Endodermal cell (in vitro differentiated cells): ENCODE measurements around the gene SOAT2. TPM values are rescaled to one million over a fixed set of nuclear protein-coding genes. Genes with fewer than 3 reads are reported as not detected.
A peak's percentile ranks its signal among the peaks of the same experiment; 100 is the strongest.

Source experiments
- DNase-seq: peaks from one replicate; pipeline ENCODE4 v3.0.0-alpha.2; 2017
- H3K27ac ChIP-seq: 2 replicates; pipeline ENCODE4 v1.5.1; 2013; ENCODE audit warnings: mild to moderate bottlenecking, low read depth, low read length, moderate library complexity
- H3K27me3 ChIP-seq: 2 replicates; pipeline ENCODE4 v1.6.1; 2013; ENCODE audit warnings: mild to moderate bottlenecking, low read length, moderate library complexity; ENCODE audit not compliant: insufficient read depth, control insufficient read depth, poor library complexity, severe bottlenecking
- H3K36me3 ChIP-seq: 2 replicates; pipeline ENCODE4 v1.7.0; 2013; ENCODE audit warnings: mild to moderate bottlenecking, low read length, moderate library complexity; ENCODE audit not compliant: control insufficient read depth, insufficient read depth
- H3K4me1 ChIP-seq: one replicate; pipeline ENCODE4 v1.7.0; 2013; ENCODE audit warnings: low read length; ENCODE audit not compliant: control insufficient read depth, insufficient read depth
- H3K4me3 ChIP-seq: 2 replicates; pipeline ENCODE4 v1.5.1; 2013; ENCODE audit warnings: mild to moderate bottlenecking, low read length, moderate library complexity
- H3K9ac ChIP-seq: 2 replicates; pipeline ENCODE4 v1.6.1; 2013; ENCODE audit warnings: mild to moderate bottlenecking, low read length, moderate library complexity; ENCODE audit not compliant: poor library complexity, severe bottlenecking; ENCODE audit errors: extremely low read depth
- H3K9me3 ChIP-seq: 2 replicates; pipeline ENCODE4 v1.6.1; 2013; ENCODE audit warnings: mild to moderate bottlenecking, low read length, moderate library complexity; ENCODE audit not compliant: control insufficient read depth
- H3K27ac Mint-ChIP-seq: 2 replicates; pipeline ENCODE4 v1.8.0; 2020; ENCODE audit warnings: mixed read lengths
- H3K27me3 Mint-ChIP-seq: 2 replicates; pipeline ENCODE4 v1.8.0; 2021; ENCODE audit warnings: mild to moderate bottlenecking, mixed read lengths; ENCODE audit not compliant: insufficient read depth
- H3K36me3 Mint-ChIP-seq: 2 replicates; pipeline ENCODE4 v1.8.0; 2020; ENCODE audit warnings: low read depth, mixed read lengths
- H3K4me1 Mint-ChIP-seq: 2 replicates; pipeline ENCODE4 v1.8.0; 2020; ENCODE audit warnings: mixed read lengths
- H3K4me3 Mint-ChIP-seq: 2 replicates; pipeline ENCODE4 v1.8.0; 2020; ENCODE audit warnings: mild to moderate bottlenecking, moderate library complexity, mixed read lengths
- H3K9me3 Mint-ChIP-seq: 2 replicates; pipeline ENCODE4 v1.8.0; 2020; ENCODE audit warnings: mild to moderate bottlenecking, mixed read lengths
- CTCF ChIP-seq: fragments of 200-600 bp; sonication (generic); conservative IDR thresholded peaks from 2 replicates; pipeline ENCODE4 v1.5.0; 2021; ENCODE audit warnings: antibody characterized with exemption, mild to moderate bottlenecking
- WGBS, 2 experiments: methylation state at CpG; one replicate each; pipeline versions ENCODE4 v1.1.5 to v1.1.7; 2013; ENCODE audit warnings: missing lambda C conversion rate in 2 of 2, mixed read lengths in 1 of 2; ENCODE audit not compliant: insufficient coverage in 1 of 2, insufficient read length in 1 of 2; 5-methylcytosine and 5-hydroxymethylcytosine counted together
- total RNA-seq, 2 donors: library from RNA; stranded (reverse); fragmentation: NEBNext Ultra II Directional in 1 of 2; extraction: Animal tissue kit (Norgen Biotek cat#: 25700) in 1 of 2; gene quantifications; 2 replicates in 1 of 2; 3 replicates in 1 of 2; pipeline ENCODE4 v1.2.1, GENCODE V29; 2021

The SOAT2 gene
- total RNA-seq, 2 donors from 2014 or later: 0.46 to 0.71 TPM

DNA sequence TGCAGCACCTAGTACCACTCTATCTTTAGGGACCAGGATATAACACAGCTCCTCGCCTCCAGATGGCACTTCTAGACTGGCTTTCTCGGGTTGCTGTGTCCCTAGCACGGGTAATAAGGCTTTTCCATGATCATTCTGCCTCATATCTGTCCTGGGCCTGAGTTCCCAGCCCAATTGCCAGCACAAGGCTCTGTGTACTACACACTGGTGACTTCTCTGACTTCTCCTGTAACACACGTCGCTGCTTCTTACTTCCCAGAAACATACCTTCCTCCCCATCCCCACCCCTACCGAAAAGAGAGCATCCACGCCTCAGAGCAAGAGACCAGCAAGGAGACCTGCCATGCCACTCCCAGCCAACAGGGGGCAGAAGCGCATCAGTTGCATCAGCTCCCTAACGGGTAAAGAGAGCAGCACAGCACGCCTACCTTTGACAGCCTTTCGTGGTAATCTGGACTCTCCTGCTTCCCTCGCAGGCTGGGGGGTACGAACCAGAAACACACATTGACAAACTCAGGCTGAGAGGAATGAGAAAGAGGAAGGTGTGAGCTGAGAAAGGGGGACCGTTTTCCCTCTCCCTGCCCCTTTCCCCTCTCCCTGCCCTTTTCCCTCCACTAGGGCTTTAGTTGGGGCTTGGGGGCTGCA, 56.0 kb downstream of the SOAT2 start:
- Mint-ChIP-seq H3K4me3 (no peak overlapping the region), H3K27ac (no peak overlapping the region), H3K36me3 (peaks cover 1% of the 10 kb centered on the region), H3K9me3 (no peaks in the 10 kb centered on the region), H3K4me1 (peaks cover 6% of the 10 kb centered on the region), H3K27me3 (peaks cover 40% of the 10 kb centered on the region)
- Histone ChIP-seq H3K4me3 (no peak overlapping the region), H3K4me1 (no peaks in the 10 kb centered on the region), H3K9me3 (no peaks in the 10 kb centered on the region), H3K36me3 (no peaks in the 10 kb centered on the region), H3K9ac (no peak overlapping the region), H3K27me3 (no peaks in the 10 kb centered on the region), H3K27ac (no peak overlapping the region)
- peak; percentile 97 for TF ChIP-seq CTCF
- WGBS, 2 experiments: 21 to 27% methylated on average over 7 to 13 of the region's 14 CpGs
- DNase-seq: peak; percentile 99

- Histone ChIP-seq H3K36me3 (no peaks in the 10 kb centered on the region), H3K4me3 (no peak overlapping the region), H3K27ac (no peak overlapping the region), H3K9ac (no peak overlapping the region), H3K9me3 (no peaks in the 10 kb centered on the region), H3K27me3 (no peaks in the 10 kb centered on the region), H3K4me1 (no peaks in the 10 kb centered on the region)
- 88 to 100% methylated on average over 2 to 16 of the region's 16 CpGs for WGBS, 2 experiments
- peaks cover 40% of the 10 kb centered on the region for H3K27me3 Mint-ChIP-seq
- H3K36me3 Mint-ChIP-seq: peaks cover 2% of the 10 kb centered on the region
- H3K4me1 Mint-ChIP-seq: peaks cover 6% of the 10 kb centered on the region
- DNase-seq: peak; percentile 62
- TF ChIP-seq CTCF: no peak
- no peaks in the 10 kb centered on the region for H3K9me3 Mint-ChIP-seq
- H3K27ac Mint-ChIP-seq: no peak overlapping the region
- no peak overlapping the region for H3K4me3 Mint-ChIP-seq
These were observed 56.7 kb downstream of the SOAT2 start for GRCh38 chr12:53160000-53160399.

DNA sequence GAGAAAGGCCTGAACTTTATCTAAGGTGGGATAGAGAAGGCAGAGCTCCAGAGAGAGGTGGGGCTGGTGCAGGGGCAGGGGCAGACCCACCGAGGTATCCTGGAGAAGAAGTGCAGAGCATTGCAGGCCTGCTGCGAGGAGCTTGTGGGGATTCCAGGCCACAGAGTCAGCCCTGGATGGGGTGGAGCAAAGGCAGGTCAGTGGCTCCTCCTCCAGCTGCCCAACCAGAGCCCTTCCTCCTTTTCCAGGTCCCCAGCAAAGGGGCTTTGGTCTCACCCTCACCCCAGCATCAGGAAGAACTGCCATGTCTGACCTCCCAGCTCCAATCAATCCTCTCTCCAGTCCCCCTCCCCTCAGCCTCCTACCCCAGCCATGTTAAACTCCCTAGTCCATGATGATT, 57.4 kb downstream of the SOAT2 start:
- Mint-ChIP-seq H3K9me3 (no peaks in the 10 kb centered on the region), H3K4me1 (peaks cover 6% of the 10 kb centered on the region), H3K27me3 (peaks cover 38% of the 10 kb centered on the region), H3K4me3 (no peak overlapping the region), H3K36me3 (peaks cover 2% of the 10 kb centered on the region), H3K27ac (no peak overlapping the region)
- WGBS, 2 experiments: 80 to 92% methylated on average over 2 of the region's 2 CpGs
- H3K4me1 ChIP-seq: no peaks in the 10 kb centered on the region
- no peak for DNase-seq
- TF ChIP-seq CTCF: no peak
- H3K27me3 ChIP-seq: no peaks in the 10 kb centered on the region
- H3K4me3 ChIP-seq: no peak overlapping the region
- H3K27ac ChIP-seq: no peak overlapping the region
- H3K9me3 ChIP-seq: no peaks in the 10 kb centered on the region
- H3K9ac ChIP-seq: no peak overlapping the region
- H3K36me3 ChIP-seq: peaks cover under 1% of the 10 kb centered on the region
